T-helper 9 cell (primary cell): ENCODE results near the gene CHCHD3.
"Not testable (repeated sequence)": the region's sequence is repeated elsewhere in the genome, so short reads cannot be mapped to it uniquely, and the experiment has no call there.

ENCODE experiments used
- DNase-seq: peaks from one replicate; pipeline ENCODE4 v3.0.0-alpha.2; 2020

The CHCHD3 gene

GRCh38 chr7:132943645-132944044 lies 138.2 kb downstream of the CHCHD3 start:
- no peak for DNase-seq

GRCh38 chr7:132942701-132943100 lies 139.2 kb downstream of the CHCHD3 start:
- no peak for DNase-seq

- DNase-seq, result no peak
Observed at GRCh38 chr7:132941905-132942304, 140.0 kb downstream of the CHCHD3 start.

- no peak for DNase-seq
Observed at GRCh38 chr7:132941428-132941827, 140.5 kb downstream of the CHCHD3 start.

- DNase-seq, result no peak
Observed at GRCh38 chr7:132940084-132940483, 141.8 kb downstream of the CHCHD3 start.

GRCh38 chr7:132939495-132939894 lies 142.4 kb downstream of the CHCHD3 start:
- DNase-seq, result no peak

GRCh38 chr7:132937286-132937685 lies 144.6 kb downstream of the CHCHD3 start:
- DNase-seq, result no peak

DNA sequence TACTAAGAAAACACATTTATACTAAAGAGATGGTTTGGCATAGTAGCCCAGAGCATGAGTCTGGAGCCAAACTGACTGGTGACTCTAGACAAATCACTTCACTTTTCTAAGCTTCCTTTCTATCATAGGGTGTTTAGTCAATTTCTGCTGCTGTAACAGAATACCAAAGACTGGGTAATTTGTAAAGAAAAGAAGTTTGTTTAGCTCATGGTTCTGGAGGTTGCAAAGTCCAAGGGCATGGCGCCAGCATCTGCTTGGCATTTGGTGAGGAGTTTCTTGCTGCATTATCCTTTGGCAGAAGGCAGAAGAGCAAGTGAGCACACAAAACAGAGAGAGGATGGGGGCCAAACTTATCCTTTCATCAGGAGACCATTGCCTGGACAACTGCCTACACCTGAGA lies 146.3 kb downstream of the CHCHD3 start:
- DNase-seq, result no peak

GRCh38 chr7:132934017-132934416 lies 147.9 kb downstream of the CHCHD3 start:
- no peak for DNase-seq

DNA sequence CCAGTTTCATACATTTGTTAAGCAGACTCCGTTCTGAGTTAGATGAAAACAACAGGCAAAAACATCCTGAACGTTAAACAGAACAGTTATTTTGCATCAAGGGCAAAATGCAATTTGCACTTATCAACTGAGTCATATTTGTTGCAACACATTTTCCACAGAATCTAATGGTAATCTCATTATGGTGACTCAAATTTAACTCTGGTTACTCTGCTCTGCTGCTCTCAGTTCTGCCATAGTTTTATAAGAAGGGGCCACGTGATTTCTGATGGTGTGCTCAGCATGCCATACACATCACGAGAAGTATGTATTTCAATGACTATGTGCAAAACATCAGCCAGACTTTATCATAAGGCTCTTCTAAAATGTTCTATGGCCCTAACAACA lies 148.8 kb downstream of the CHCHD3 start:
- no peak for DNase-seq

DNA sequence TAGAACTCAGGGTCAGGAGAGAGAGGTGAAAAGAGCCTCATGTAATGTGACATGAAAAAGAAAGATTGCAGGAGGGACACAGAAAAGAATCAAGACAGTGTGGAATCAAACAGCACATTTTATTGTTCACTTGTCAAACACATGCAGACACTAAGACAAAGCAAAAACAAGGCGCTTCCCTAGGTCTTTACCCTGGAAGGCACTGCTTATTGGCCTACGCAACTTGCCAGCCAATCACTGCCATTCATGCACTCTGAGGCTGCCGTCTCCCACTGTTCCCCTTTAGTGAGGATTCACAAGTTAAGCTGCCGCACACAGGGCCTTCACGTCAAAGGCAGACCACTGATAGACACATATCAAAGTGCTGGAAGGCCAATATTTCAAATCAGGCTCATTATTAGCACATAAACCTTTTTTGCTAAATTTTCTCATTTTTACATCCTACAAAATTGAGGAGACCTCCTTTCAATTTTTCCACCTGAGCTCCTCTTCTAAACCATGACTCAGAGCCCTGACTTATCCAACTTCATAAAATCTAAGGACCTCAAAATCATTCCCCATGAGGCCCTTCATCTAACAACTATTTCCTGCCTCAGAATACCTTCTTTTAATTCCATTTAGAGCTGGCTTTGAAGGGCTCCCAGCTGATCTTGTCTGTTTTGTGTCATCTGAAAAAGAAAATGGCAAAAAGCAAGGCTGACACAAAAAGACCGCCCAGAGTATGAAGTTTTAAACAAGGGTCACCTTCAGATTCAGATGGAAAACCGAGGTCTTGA lies 149.4 kb downstream of the CHCHD3 start:
- no peak for DNase-seq

DNA sequence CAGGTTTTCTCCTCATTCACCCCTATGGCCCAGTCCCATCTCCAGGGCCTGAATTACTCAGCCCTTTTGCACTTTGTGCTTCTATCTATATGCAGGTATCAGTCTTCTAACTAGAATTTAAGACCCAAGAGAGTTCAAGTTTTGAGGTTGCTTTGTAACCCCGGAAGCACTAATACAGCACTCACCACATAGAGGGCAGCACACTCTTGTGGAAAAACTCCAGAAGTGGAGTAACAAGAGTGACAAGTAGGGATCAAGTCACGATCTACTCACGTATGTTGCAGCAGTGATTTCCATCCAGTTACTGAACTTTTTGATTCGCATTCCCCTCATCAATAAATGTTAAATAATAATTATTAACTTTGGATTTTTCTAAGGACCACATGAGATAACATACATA lies 151.0 kb downstream of the CHCHD3 start:
- DNase-seq, result no peak

GRCh38 chr7:132929944-132930343 lies 151.9 kb downstream of the CHCHD3 start:
- DNase-seq, result not testable (repeated sequence)

DNA sequence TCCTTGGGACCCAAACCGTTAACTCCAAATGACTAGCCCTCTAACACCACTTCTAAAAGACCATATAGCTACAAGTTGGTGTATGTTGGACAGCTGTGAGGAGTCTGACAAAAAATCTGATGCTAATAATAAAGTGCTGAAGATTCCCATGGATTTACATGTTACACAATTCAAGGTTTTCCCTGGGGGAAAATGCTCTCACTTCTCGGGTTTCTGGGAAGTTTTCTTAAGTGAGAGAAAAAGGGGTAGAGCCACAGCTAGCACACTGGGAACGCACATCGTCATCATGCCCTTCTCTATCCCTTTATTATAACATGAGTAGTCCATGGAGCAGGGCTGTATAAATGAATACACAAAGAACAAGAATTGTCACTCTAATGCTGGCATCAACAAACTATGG lies 162.1 kb downstream of the CHCHD3 start:
- no peak for DNase-seq

DNA sequence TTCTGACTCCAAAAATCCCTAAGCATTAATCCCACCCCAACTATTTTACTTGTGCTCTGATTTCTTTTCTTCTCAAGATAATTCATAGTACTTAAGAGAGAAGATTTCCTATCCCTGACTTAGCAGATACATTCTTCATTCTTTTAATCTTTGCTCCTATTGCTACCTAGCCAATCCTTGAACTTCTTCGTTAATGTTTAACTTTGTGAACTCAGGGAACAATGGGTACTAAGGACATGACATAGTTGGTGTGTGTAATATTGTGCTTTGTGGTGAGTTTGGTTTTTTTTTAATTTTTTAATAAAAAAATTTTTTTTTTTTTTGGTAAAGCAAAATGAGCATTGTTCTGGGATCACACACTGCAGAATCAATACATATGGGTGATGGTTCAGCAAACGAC lies 166.2 kb downstream of the CHCHD3 start:
- no peak for DNase-seq

DNA sequence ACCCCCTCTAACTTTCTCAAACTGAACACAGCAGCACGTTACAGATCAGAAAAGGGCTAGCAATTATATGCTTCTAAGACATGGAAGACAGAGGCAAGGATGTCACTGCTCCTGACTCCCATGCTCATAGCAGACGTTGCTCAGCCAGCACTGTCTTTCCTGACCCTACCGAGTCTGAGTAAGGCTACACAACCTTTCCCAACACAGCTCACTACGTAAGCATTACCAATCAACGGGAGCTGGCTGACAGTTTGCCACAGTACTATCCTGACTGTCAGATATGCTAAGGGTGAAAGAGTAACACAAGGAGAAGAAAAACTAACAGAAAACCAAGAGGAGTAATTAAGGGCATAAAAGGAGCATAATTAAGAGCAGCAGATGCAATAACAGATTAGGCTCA lies 171.2 kb downstream of the CHCHD3 start:
- no peak for DNase-seq

GRCh38 chr7:132907380-132907940 lies 174.4 kb downstream of the CHCHD3 start:
- no peak for DNase-seq

DNA sequence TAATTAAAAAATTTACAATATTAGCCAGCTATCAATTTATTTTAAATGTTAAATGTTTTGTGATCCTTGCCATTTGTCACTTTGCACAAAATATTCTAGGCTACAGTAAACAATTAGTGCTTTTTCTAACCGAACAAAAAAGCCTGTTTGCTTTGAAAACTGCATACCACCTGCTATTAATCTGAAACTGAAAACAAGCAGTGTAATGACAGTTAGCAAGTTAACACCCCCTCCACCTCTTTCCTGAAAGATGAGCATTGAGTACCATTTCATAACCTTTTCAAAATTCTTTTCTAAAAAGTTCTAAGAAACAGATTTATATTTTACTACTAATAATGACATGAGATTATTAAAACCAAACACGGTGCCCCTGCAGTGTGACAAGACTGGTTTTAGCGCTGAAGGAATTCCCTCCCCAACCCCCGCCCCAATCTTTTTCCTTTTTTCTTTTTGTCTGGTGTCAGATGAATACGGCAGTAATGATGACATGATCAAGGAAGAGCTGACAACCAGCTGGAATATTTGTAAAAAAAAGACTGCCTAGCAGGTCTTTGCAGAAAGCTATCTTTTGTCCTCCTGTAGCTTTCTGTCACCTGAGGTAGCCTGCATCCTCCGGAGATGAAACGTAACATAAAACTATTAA lies 175.6 kb downstream of the CHCHD3 start:
- DNase-seq, result no peak

GRCh38 chr7:132905136-132905535 lies 176.8 kb downstream of the CHCHD3 start:
- not testable (repeated sequence) for DNase-seq

DNA sequence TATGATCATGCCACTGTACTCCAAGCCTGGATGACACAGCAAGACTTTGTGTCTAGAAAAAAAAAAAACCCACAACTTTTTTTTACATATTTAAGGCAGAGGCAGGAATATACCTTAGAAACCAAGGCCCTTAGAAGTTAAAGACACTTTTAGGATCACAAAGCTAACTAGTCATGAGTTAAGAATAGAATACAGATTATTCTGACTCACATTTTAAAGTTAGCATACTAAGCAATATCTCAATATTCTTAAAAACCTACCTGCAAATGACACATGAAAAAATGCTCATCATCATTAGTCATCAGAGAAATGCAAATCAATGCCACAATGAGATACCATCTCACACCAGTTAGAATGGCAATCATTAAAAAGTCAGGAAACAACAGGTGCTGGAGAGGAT lies 177.7 kb downstream of the CHCHD3 start:
- no peak for DNase-seq

GRCh38 chr7:132902294-132902693 lies 179.6 kb downstream of the CHCHD3 start:
- not testable (repeated sequence) for DNase-seq

DNA sequence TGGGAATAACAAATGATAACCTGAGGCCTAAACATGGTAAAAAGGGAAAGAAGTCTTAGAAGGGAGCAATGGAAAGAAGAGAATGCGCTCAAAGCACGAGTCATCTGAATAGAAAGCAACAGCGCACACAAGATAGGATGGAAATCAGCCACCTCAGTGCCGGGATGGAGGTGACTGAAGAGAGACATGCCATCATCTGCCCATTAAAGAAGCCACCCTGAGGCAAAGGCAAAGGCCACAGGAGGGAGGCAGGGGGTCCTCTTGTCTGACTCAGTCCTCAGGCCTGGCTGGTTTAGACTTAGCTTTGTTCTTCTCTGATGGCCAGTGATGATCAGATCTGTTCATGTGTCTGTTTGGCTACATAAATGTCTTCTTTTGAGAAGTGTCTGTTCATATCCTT lies 180.6 kb downstream of the CHCHD3 start:
- DNase-seq, result no peak

DNA sequence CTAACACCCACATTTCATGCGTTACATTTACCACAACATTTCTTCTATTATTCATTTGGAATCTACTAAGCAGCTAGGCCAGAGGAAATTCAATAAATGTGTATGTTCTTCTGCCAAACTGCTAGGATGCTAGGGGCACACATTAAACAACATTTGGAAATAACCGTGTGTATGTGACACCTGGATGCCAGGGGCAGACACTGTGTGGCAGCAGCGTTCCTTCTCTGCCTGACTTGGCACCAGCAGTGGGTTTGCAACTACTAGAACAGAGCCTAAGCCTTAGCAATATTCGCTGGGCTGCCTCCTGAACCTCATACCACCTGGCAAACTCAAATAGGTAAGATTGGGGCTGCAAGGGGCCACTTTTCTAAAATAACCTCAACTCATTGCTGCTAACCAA lies 182.1 kb downstream of the CHCHD3 start:
- no peak for DNase-seq

GRCh38 chr7:132898641-132899175 lies 183.2 kb downstream of the CHCHD3 start:
- not testable (repeated sequence) for DNase-seq
